Parathyroid adenoma (tissue), 2 donors: ENCODE results near the gene PPP3CB.

Experiments
- H2AFZ ChIP-seq: fragments of 300-600 bp; sonication (generic); one replicate; pipeline ENCODE4 v1.7.0; 2017; ENCODE audit warnings: antibody characterized with exemption, mild to moderate bottlenecking
- H3K27ac ChIP-seq: fragments of 300-600 bp; sonication (generic); one replicate; pipeline ENCODE4 v1.7.0; 2017
- H3K27me3 ChIP-seq: fragments of 300-600 bp; sonication (generic); one replicate; pipeline ENCODE4 v1.7.0; 2017; ENCODE audit warnings: low read length; ENCODE audit not compliant: control insufficient read depth, insufficient read depth
- H3K36me3 ChIP-seq: fragments of 300-600 bp; sonication (generic); one replicate; pipeline ENCODE4 v1.7.0; 2017; ENCODE audit warnings: low read length; ENCODE audit not compliant: control insufficient read depth, insufficient read depth
- H3K4me1 ChIP-seq: fragments of 300-600 bp; sonication (generic); one replicate; pipeline ENCODE4 v1.7.0; 2017; ENCODE audit warnings: control low read depth
- H3K4me2 ChIP-seq: fragments of 300-600 bp; sonication (generic); one replicate; pipeline ENCODE4 v1.7.0; 2017; ENCODE audit warnings: low read length
- H3K4me3 ChIP-seq: fragments of 300-600 bp; sonication (generic); one replicate; pipeline ENCODE4 v1.7.0; 2017; ENCODE audit warnings: low read depth, low read length
- H3K79me2 ChIP-seq: fragments of 300-600 bp; sonication (generic); one replicate; pipeline ENCODE4 v1.7.0; 2017; ENCODE audit warnings: control low read depth
- H3K9ac ChIP-seq: fragments of 300-600 bp; sonication (generic); one replicate; pipeline ENCODE4 v1.7.0; 2017; ENCODE audit warnings: mild to moderate bottlenecking
- H3K9me3 ChIP-seq: fragments of 300-600 bp; sonication (generic); one replicate; pipeline ENCODE4 v1.7.0; 2017; ENCODE audit warnings: low read length; ENCODE audit not compliant: control insufficient read depth
- TF ChIP-seq, protein P1 (sequence below): fragments of 300-600 bp; sonication (generic); IDR thresholded peaks from one replicate; pipeline ENCODE4 v1.7.0; 2017; ENCODE audit warnings: antibody characterized with exemption, mild to moderate bottlenecking
- donor health status: primary hyperparathyroidism.

PPP3CB gene

GRCh38 chr10:73444457-73444856 lies 51.4 kb downstream of the PPP3CB start:
- Histone ChIP-seq H3K27ac (no peak overlapping the region), H3K4me1 (no peaks in the 10 kb centered on the region), H3K9ac (no peak overlapping the region), H2AFZ (no peak overlapping the region), H3K36me3 (no peaks in the 10 kb centered on the region), H3K9me3 (no peaks in the 10 kb centered on the region), H3K4me2 (no peak overlapping the region), H3K27me3 (no peaks in the 10 kb centered on the region), H3K79me2 (no peaks in the 10 kb centered on the region), H3K4me3 (no peak overlapping the region)
- TF ChIP-seq, protein P1, sequence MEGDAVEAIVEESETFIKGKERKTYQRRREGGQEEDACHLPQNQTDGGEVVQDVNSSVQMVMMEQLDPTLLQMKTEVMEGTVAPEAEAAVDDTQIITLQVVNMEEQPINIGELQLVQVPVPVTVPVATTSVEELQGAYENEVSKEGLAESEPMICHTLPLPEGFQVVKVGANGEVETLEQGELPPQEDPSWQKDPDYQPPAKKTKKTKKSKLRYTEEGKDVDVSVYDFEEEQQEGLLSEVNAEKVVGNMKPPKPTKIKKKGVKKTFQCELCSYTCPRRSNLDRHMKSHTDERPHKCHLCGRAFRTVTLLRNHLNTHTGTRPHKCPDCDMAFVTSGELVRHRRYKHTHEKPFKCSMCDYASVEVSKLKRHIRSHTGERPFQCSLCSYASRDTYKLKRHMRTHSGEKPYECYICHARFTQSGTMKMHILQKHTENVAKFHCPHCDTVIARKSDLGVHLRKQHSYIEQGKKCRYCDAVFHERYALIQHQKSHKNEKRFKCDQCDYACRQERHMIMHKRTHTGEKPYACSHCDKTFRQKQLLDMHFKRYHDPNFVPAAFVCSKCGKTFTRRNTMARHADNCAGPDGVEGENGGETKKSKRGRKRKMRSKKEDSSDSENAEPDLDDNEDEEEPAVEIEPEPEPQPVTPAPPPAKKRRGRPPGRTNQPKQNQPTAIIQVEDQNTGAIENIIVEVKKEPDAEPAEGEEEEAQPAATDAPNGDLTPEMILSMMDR = no peak

DNA sequence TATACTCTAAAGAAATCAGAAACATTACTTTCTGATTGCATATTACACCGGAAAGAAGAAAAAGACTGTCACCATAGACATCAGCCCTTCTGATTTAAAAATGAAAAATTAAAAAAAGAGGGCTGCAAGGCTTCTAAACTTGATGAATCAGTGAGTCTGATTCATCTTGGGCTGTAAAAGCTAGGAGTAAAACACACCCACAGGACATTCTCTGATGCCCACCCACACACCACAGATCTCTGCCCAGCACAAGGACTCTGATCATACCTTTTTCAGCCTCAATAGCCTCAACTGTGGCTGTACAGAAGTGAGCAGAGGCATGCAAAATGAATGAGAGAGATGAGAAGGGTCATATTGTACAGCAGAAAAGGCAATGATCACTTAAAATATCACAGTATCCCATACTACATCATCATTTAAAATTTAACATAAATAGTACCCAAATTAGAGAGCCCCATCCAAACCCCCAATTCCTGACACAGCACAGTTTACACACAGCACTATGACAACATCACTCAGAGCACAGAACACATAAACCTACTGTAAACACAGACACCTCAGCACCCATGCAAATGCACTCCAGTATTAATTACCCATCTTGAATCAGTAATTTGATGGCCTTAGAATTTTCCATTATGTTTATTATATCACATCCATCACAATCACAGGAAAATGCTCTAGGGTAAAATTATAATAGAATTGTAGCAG lies 56.1 kb downstream of the PPP3CB start:
- TF ChIP-seq, protein P1 = no peak
- Histone ChIP-seq H3K9ac (no peak overlapping the region), H3K9me3 (no peaks in the 10 kb centered on the region), H3K4me3 (no peak overlapping the region), H3K4me2 (no peak overlapping the region), H3K27ac (no peak overlapping the region), H3K36me3 (no peaks in the 10 kb centered on the region), H3K79me2 (no peaks in the 10 kb centered on the region), H2AFZ (no peak overlapping the region), H3K27me3 (no peaks in the 10 kb centered on the region), H3K4me1 (peaks cover 12% of the 10 kb centered on the region)

DNA sequence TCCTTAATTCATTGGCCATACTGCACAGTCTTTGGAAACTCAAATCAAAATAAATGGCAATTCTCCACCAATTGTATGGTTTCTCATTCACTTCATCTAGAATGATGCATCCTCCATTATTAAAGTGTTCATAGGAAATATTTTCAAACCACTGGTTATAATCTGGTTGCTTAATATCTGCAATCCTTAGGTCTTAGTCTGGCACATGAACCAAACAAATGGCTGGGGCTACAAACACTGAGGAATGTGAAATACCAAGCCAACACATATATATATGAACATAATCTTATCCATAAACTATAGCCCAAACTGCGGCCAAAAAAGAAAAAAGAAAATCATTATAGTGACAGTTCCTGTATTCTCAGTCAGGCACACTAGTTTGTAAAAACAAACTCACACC lies 56.8 kb downstream of the PPP3CB start:
- TF ChIP-seq, protein P1 = no peak

GRCh38 chr10:73433538-73433867 lies 62.3 kb downstream of the PPP3CB start, which contains the start of gene MSS51:
MSS51 (minus strand) TSS chr10:73433561; CDS start chr10:73428284, 5,277 bp downstream.
- peak within 1 kb of the TSS; percentile 13 for H3K4me2 ChIP-seq
- H2AFZ ChIP-seq = peak within 1 kb of the TSS; percentile 28
- H3K79me2 ChIP-seq = no peaks in the 10 kb centered on the region
- peaks cover 40% of the 10 kb centered on the region for H3K4me1 ChIP-seq
- H3K27ac ChIP-seq = peak within 1 kb of the TSS; percentile 53
- H3K27me3 ChIP-seq = no peaks in the 10 kb centered on the region
- TF ChIP-seq, protein P1 = no peak
- no peak within 1 kb of the TSS for H3K4me3 ChIP-seq
- H3K9me3 ChIP-seq = no peaks in the 10 kb centered on the region
- H3K9ac ChIP-seq = no peak within 1 kb of the TSS
- H3K36me3 ChIP-seq = no peaks in the 10 kb centered on the region

More for the DNA sequence above, 56.8 kb downstream of the PPP3CB start:
- Histone ChIP-seq H3K4me3 (no peak overlapping the region), H3K4me1 (peaks cover 13% of the 10 kb centered on the region), H3K27ac (no peak overlapping the region), H2AFZ (no peak overlapping the region), H3K9ac (no peak overlapping the region), H3K9me3 (no peaks in the 10 kb centered on the region), H3K4me2 (no peak overlapping the region), H3K79me2 (no peaks in the 10 kb centered on the region), H3K27me3 (no peaks in the 10 kb centered on the region), H3K36me3 (no peaks in the 10 kb centered on the region)
